ENCODE measurements around the gene HIVEP3.
A peak's percentile ranks its signal among the peaks of the same experiment; 100 is the strongest.
"Not testable (repeated sequence)": the region's sequence is repeated elsewhere in the genome, so short reads cannot be mapped to it uniquely, and the experiment has no call there.

HIVEP3 gene

GRCh38 chr1:41918450-41919043 lies at the start of gene HIVEP3:
Gene HIVEP3, minus strand, starts transcription at chr1:41918922.
- peak; percentile 85 for DNase-seq

- DNase-seq, result no peak
Measured at GRCh38 chr1:41964400-41964799, 45.7 kb upstream of the HIVEP3 start.

DNA sequence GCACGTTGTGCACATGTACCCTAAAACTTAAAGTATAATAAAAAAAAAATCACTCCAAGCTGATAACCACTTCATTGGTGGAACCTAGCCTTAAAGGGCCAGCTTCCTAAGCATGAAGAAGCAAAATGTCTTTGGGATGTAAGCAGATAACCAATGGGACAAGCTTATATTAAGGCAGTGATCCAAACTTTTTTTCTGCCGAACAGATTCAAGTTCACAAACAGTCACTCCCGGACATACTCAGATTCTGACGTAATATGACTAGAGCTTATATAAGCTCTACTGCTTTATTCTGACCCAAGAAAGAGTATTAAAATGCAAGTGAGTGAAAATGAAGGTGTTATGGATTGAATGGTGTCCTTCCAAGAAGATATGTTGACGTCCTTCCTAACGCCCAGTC lies 44.9 kb upstream of the HIVEP3 start:
- DNase-seq, result no peak

DNA sequence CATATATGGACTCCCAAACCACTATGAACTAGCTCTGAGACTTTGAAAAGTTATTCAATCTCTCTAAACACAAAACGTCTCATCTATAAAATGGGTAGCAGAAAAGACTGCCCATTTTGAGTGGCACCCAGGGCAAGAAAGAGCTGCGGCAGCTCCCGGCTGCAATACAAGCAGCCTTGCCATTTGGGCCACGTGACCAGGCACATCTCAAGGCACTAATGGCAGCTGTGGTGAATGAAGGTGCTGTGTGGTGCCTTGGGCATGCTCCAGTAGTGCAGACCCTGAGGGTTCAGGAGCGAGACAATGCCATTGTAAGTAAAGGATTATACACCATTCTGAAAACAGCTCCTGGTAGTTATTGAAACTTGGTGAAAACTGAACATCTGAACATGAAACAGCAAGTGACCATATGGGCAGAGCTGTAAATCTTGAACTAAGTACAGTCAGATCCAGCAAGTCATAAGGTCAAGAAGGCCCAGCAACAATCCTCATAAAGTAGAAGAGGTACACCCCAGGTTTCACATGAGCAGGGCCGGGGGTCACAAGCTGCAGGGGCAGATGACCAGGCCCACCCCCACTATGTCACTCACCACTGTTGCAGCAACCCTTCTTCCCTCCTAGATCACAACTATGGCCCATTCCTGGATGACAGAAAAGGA lies 39.4 kb upstream of the HIVEP3 start:
- no peak for DNase-seq

- DNase-seq, result no peak
Measured at GRCh38 chr1:41957568-41957967, 38.8 kb upstream of the HIVEP3 start.

- DNase-seq, result peak; percentile 17
Measured at GRCh38 chr1:41955461-41956159, 36.9 kb upstream of the HIVEP3 start.

GRCh38 chr1:41954533-41954944 lies 35.8 kb upstream of the HIVEP3 start:
- no peak for DNase-seq

- no peak for DNase-seq
Measured at GRCh38 chr1:41953291-41953690, 34.6 kb upstream of the HIVEP3 start.

DNA sequence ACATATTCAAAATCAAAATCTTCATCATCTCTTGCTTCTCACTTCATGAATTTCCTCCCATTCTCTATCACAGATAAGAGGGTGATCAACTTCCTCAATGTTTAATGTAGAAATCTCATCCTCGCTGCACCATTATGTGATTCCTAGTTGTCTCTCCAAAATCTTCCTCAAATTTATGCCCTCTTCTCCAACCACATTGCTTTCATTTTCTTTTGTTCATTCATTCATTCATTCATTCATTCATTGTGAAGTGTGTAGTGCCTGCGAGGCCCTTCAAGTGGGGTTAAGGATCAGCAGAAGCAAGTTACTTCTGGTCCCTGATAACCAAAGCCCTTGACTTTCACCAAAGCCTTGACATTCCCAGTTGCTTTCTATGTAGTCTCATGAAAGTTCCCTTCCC lies 33.5 kb upstream of the HIVEP3 start:
- no peak for DNase-seq

DNA sequence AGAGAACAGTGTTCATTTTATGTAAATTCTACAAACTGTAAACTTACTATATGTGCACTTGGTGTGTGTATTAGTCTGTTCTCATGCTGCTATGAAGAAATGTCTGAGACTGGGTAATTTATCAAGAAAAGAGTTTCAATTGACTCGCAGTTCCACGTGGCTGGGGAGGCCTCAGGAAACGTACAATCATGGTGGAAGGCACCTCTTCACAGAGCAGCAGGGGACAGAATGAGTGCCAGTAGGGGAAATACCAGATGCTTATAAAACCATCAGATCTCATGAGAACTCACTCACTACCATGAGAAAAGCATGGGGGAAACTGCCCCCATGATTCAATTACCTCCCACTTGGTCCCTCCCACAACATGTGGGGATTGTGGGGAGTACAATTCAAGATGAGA lies 32.8 kb upstream of the HIVEP3 start:
- DNase-seq, result not testable (repeated sequence)

DNA sequence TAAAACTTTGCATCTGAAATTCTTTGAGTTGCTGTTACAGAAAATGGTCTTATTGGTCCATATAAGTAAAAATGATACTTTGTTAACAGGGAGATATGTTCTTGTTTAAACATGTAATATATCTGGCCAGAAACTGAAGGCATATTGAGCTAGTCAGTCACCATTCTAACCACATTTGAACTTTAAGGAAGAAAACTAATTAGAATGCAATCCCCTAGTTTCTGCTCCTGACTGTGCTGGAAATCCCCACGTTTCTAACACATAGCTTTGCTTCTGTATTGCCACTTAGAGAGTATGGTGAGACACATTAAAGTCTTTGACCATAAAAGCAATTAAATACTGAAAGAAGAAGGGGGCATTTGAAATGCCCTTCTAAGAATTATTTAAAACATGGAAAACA lies 32.1 kb upstream of the HIVEP3 start:
- no peak for DNase-seq

DNA sequence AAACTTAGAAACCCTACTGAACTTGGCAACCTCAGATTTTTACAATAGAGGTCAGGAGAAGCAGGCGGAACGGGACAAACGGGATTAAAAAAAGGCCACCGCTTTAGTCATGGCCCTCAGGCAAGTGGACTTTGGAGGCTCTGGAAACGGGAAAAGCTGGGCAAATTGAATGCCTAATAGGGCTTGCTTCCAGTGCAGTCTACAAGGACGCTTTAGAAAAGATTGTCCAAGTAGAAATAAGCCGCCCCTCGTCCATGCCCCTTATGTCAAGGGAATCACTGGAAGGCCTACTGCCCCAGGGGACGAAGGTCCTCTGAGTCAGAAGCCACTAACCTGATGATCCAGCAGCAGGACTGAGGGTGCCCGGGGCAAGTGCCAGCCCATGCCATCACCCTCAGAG lies 27.2 kb upstream of the HIVEP3 start:
- not testable (repeated sequence) for DNase-seq

DNA sequence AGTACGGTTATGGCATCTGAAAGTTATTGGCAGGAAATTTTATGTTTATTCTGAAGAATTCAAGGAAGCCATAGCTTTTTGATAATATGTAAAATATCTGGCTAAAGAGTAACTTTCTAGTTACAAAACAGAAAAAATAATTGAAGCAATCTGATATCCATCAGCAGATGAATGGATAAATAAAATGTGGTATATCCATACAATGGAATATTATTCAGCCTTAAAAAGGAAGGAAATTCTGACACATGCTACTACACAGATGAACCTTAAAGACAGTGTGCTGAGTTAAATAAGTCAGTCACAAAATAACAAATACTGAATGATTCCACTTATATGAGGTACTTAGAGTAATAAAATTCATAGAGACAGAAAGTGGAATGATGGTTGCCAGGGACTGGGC lies 25.0 kb upstream of the HIVEP3 start:
- no peak for DNase-seq

- DNase-seq, result no peak
Measured at GRCh38 chr1:41942278-41942677, 23.6 kb upstream of the HIVEP3 start.

DNA sequence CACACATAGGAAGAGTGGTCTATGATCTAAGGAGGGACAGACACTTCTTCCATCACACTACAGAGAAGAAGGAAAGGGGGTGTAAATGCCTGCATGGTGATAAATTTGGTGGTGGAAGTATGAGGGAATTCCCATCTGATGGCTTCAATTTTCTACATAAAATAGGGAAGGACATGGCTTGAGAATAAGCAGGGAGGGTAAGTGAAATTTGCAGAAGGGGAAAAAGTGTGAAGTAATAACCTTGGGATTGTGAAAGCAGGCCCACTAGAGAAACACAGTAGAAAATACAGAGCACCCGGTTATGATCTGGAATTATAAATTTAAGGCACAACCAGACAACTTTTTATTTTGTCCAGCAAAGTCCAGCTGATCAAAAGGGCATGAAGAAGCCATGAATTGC lies 22.7 kb upstream of the HIVEP3 start:
- no peak for DNase-seq

GRCh38 chr1:41939194-41939593 lies 20.5 kb upstream of the HIVEP3 start:
- DNase-seq, result no peak

DNA sequence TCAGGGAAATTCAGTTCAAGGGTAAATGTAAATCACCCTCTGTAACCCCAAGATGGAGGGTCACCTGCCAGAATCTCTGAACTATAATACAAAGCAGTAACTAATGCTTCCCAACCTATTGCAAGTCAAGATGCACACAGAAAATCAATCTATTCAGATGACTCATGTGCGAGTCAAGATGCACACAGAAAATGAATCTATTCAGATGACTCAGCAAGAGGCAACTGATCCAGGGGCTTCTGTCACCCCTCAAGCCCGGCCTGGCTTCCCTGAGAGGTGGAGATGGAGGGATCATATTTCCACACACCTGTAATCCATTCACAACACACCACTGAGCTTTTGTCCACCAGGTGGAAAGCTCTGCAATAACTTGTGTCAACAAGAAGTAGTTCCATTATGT lies 17.4 kb upstream of the HIVEP3 start:
- peak; percentile 12 for DNase-seq

- no peak for DNase-seq
Measured at GRCh38 chr1:41935226-41935625, 16.5 kb upstream of the HIVEP3 start.

- DNase-seq, result no peak
Measured at GRCh38 chr1:41933106-41933505, 14.4 kb upstream of the HIVEP3 start.

DNA sequence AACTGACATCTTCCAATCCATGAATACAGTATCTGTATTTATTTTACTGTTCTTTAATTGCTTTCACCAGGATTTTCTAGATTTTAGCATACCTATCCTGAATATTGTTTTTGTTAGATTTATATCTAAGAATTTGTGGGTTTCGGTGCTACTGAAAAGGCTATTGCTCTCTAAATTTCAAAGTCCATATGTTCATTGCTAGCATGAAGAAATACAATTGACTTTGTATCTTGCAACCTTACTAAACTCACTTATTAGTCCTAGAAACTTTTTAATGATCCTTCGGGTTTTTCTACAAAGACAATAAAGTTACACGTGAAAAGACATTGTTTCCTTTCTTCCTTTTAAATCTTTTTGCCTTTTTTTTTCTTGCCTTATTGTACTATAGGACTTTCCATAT lies 12.9 kb upstream of the HIVEP3 start:
- DNase-seq, result no peak

GRCh38 chr1:41927118-41927517 lies 8.4 kb upstream of the HIVEP3 start:
- no peak for DNase-seq

DNA sequence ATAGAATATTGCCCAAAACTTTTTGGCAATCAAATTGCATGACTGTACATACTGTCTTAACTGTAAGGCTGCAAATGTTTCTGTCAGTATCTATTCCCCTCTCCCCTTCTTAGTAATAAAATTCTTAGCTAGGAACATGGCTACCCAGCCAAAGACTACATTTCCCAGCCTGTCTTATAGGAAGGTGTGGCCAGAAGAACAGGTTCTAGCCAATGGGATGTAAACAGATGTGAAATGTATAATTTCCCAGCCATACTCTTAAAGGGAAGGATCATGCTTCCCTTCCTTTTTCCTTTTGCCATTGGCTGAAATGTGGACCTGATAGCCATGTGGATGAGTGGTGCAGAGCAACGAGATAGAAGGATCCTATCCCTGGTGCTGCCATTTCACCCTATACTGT lies 7.0 kb upstream of the HIVEP3 start:
- no peak for DNase-seq

- no peak for DNase-seq
Measured at GRCh38 chr1:41924911-41925310, 6.2 kb upstream of the HIVEP3 start.

DNA sequence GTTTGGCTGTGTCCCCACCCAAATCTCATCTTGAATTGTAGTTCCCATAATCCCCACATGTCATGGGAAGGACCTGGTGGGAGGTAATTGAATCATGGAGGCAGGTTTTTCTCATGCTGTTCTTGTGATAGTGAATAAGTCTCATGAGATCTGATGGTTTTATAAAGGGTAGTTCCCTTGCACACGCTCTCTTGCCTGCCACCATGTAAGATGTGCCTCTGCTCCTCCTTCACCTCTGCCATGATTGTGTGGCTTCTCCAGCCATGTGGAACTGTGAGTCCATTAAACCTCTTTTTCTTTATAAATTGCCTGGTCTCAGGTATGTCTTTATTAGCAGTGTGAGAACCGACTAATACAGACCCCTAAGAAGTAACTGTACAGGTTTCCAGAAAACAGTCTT lies 2.5 kb upstream of the HIVEP3 start:
- not testable (repeated sequence) for DNase-seq

- no peak for DNase-seq
Measured at GRCh38 chr1:41920658-41921057, 1.9 kb upstream of the HIVEP3 start.
